GM12878 (cell line): ENCODE data around the gene NRXN3. TPM values are rescaled to one million over a fixed set of nuclear protein-coding genes. Genes with fewer than 3 reads are reported as not detected.

Experiments used
- ATAC-seq: fragments of 200-7000 bp; cut with Tn5 transposase; 3 replicates; pipeline ENCODE4 v1.9.1; 2020; ENCODE audit warnings: mild to moderate bottlenecking, moderate library complexity
- BruUV-seq: library from RNA; stranded (reverse); fragments of 400-500 nt; replicated peaks from 2 replicates; lab custom pipeline; 2021; lab: Mats Ljungman, UMichigan
- CTCF ChIA-PET: fragments of 300-600 bp; sonication (Branson Sonifier 250); formaldehyde crosslinking; extraction: SDS; loops from one replicate; lab custom pipeline; 2021; ENCODE audit warnings: inconsistent platforms; lab: Yijun Ruan, JAX
- POLR2A ChIA-PET: fragments of 350-600 bp; formaldehyde crosslinking; extraction: SDS; loops from one replicate; lab custom pipeline; 2021; ENCODE audit warnings: inconsistent platforms; lab: Charles Lee
- RAD21 ChIA-PET: fragments of 300-600 bp; sonication (Branson Sonifier 250); formaldehyde crosslinking; loops from one replicate; lab custom pipeline; 2023; ENCODE audit warnings: antibody characterized with exemption; ENCODE audit not compliant: unreplicated experiment; lab: Charles Lee
- SMC1A ChIA-PET: fragments of 300-600 bp; sonication (Branson Sonifier 250); formaldehyde crosslinking; loops from one replicate; lab custom pipeline; 2023; ENCODE audit not compliant: unreplicated experiment, uncharacterized antibody; lab: Charles Lee
- DNase-seq: peaks from one replicate; pipeline ENCODE4 v3.0.0-alpha.2; 2011; ENCODE audit warnings: low read depth, low spot score
- FAIRE-seq: peaks from 3 replicates; lab custom pipeline; 2011; peaks lifted over from hg19 to GRCh38; lab: Jason Lieb, UNC
- H2AFZ ChIP-seq: 2 replicates; pipeline ENCODE4 v1.6.0; 2011; ENCODE audit warnings: low read depth, low read length, control low read depth; ENCODE audit not compliant: control insufficient read depth
- H3K27ac ChIP-seq: 2 replicates; pipeline ENCODE4 v1.5.1; 2011; ENCODE audit warnings: control low read depth; ENCODE audit not compliant: control insufficient read depth, insufficient read depth
- H3K27me3 ChIP-seq, 2 experiments: replicated peaks in 1 of 2; 2 replicates each; pipeline versions ENCODE4 v1.6.0 to v1.6.1; 2011; ENCODE audit warnings: low read length in 1 of 2; ENCODE audit not compliant: control insufficient read depth in 2 of 2, insufficient read depth in 2 of 2
- H3K36me3 ChIP-seq, 2 experiments: 2 replicates each; pipeline ENCODE4 v1.5.1; 2011; ENCODE audit warnings: low read length in 1 of 2; ENCODE audit not compliant: control insufficient read depth in 2 of 2, insufficient read depth in 2 of 2
- H3K4me1 ChIP-seq: 2 replicates; pipeline ENCODE4 v1.6.1; 2011; ENCODE audit warnings: mild to moderate bottlenecking, low read length, moderate library complexity, mixed read lengths; ENCODE audit not compliant: control insufficient read depth, insufficient read depth
- H3K4me2 ChIP-seq: 2 replicates; pipeline ENCODE4 v1.6.0; 2011; ENCODE audit warnings: control low read depth; ENCODE audit not compliant: control insufficient read depth, insufficient read depth
- H3K4me3 ChIP-seq: fragments of 200-600 bp; sonication (generic); 2 replicates; pipeline ENCODE4 v1.5.1; 2016
- H3K79me2 ChIP-seq: 2 replicates; pipeline ENCODE4 v1.6.0; 2011; ENCODE audit warnings: low read length; ENCODE audit not compliant: control insufficient read depth, insufficient read depth
- H3K9ac ChIP-seq: 2 replicates; pipeline ENCODE4 v1.8.0; 2011; ENCODE audit warnings: low read length, control low read depth, mixed read lengths; ENCODE audit not compliant: control insufficient read depth, insufficient read depth
- H3K9me3 ChIP-seq: replicated peaks from 3 replicates; pipeline ENCODE4 v1.5.1; 2011; ENCODE audit warnings: mild to moderate bottlenecking, low read length; ENCODE audit not compliant: control insufficient read depth, insufficient read depth
- H4K20me1 ChIP-seq: 2 replicates; pipeline ENCODE4 v1.6.0; 2011; ENCODE audit not compliant: control insufficient read depth, insufficient read depth
- BMI1 ChIP-seq: fragments of 450-650 bp; IDR thresholded peaks from 2 replicates; pipeline ENCODE4 v1.6.1; 2016; ENCODE audit warnings: mild to moderate bottlenecking, moderate library complexity, borderline replicate concordance
- CEBPB ChIP-seq, 2 experiments: fragments of 150-350 bp in 1 of 2; IDR thresholded peaks; 2 replicates each; pipeline ENCODE4 v1.6.1; 2012 to 2014; ENCODE audit warnings: low read depth in 2 of 2, low read length in 2 of 2, borderline replicate concordance in 1 of 2, inconsistent platforms in 1 of 2
- CREB1 ChIP-seq: IDR thresholded peaks from 2 replicates; pipeline ENCODE4 v1.6.1; 2012; ENCODE audit warnings: low read depth, mild to moderate bottlenecking, inconsistent platforms
- EGR1 ChIP-seq, 2 experiments: IDR thresholded peaks; 1 replicate in 1 of 2; 2 replicates in 1 of 2; pipeline ENCODE4 v1.6.1; 2011 to 2012; ENCODE audit warnings: low read depth in 2 of 2, low read length in 2 of 2, borderline replicate concordance in 1 of 2, mild to moderate bottlenecking in 1 of 2, moderate library complexity in 1 of 2
- EZH2 ChIP-seq: IDR thresholded peaks from 2 replicates; pipeline ENCODE4 v1.6.1; 2012; ENCODE audit warnings: low read depth, mild to moderate bottlenecking, control low read depth, inconsistent platforms, low read length, borderline replicate concordance; ENCODE audit not compliant: control insufficient read depth
- GABPA ChIP-seq: IDR thresholded peaks from 2 replicates; pipeline ENCODE4 v1.6.1; 2014; ENCODE audit warnings: antibody characterized with exemption, low read depth, mild to moderate bottlenecking, inconsistent platforms
- HDAC6 ChIP-seq: fragments of 200-600 bp; sonication (generic); IDR thresholded peaks from one replicate; pipeline ENCODE4 v1.8.0; 2017; ENCODE audit warnings: antibody characterized with exemption; ENCODE audit not compliant: unreplicated experiment
- LARP7 ChIP-seq: fragments of 450-650 bp; IDR thresholded peaks from 2 replicates; pipeline ENCODE4 v1.6.1; 2017; ENCODE audit warnings: mild to moderate bottlenecking
- MYB ChIP-seq: fragments of 150-350 bp; IDR thresholded peaks from 2 replicates; pipeline ENCODE4 v1.6.1; 2014; ENCODE audit warnings: mild to moderate bottlenecking, low read depth, low read length, borderline replicate concordance
- NFYB ChIP-seq: IDR thresholded peaks from 2 replicates; pipeline ENCODE4 v1.6.1; 2011; ENCODE audit warnings: low read depth, mild to moderate bottlenecking, low read length, improper control_type of control experiment, moderate library complexity; ENCODE audit not compliant: insufficient read depth
- PAX5 ChIP-seq: IDR thresholded peaks from 2 replicates; pipeline ENCODE4 v1.6.1; 2011; ENCODE audit warnings: low read depth, low read length, borderline replicate concordance
- POLR2A ChIP-seq: IDR thresholded peaks from 2 replicates; pipeline ENCODE4 v1.6.1; 2011; ENCODE audit warnings: low read depth, mild to moderate bottlenecking, low read length
- TBL1XR1 ChIP-seq: IDR thresholded peaks from 2 replicates; pipeline ENCODE4 v1.6.1; 2012; ENCODE audit warnings: low read depth, low read length, improper control_type of control experiment
- USF1 ChIP-seq: IDR thresholded peaks from 2 replicates; pipeline ENCODE4 v1.6.1; 2011; ENCODE audit warnings: borderline replicate concordance, low read depth, mild to moderate bottlenecking, moderate library complexity, mixed read lengths, low read length; ENCODE audit not compliant: insufficient read depth; ENCODE audit errors: extremely low read length
- ZBTB40 ChIP-seq: fragments of 450-650 bp; IDR thresholded peaks from 2 replicates; pipeline ENCODE4 v1.6.1; 2016; ENCODE audit warnings: mild to moderate bottlenecking, moderate library complexity, borderline replicate concordance
- WGBS: methylation state at CpG from one replicate; pipeline ENCODE4 v1.1.6; 2016; ENCODE audit warnings: low lambda C conversion rate; ENCODE audit not compliant: insufficient replicate concordance, insufficient coverage; ENCODE audit errors: missing lambda C conversion rate; 5-methylcytosine and 5-hydroxymethylcytosine counted together
- in situ Hi-C: fragments of 300-500 bp; cut with MboI; formaldehyde crosslinking; loops from 9 replicates; pipeline ENCODE4 v1.14.3; 2018; ENCODE audit warnings: mixed read lengths
- intact Hi-C: fragments of 100-400 bp; cut with micrococcal nuclease; formaldehyde crosslinking; loops from one replicate; pipeline ENCODE4 v1.14.2; 2022; ENCODE audit not compliant: unreplicated experiment
- polyA plus RNA-seq, 11 experiments: library from polyadenylated mRNA; depleted of rRNA in 4 of 11; unstranded in 6 of 11; stranded (reverse) in 5 of 11; fragments of >200 nt; fragmentation: Nextera tagmentation in 4 of 11; fragmentation: Illumina TruSeq in 1 of 11; extraction: Ambion mirVana in 4 of 11; extraction: Trizol in 1 of 11; gene quantifications; 1 replicate in 1 of 11; 2 replicates in 10 of 11; pipeline versions ENCODE4 v1.2.1 to v1.2.3, GENCODE V29; 2011 to 2016; ENCODE audit warnings: inconsistent platforms in 2 of 11, missing spikeins in 2 of 11, low read depth in 1 of 11
- total RNA-seq, 4 experiments: library from RNA; depleted of rRNA in 3 of 4; stranded (reverse); fragments of >200 nt in 3 of 4; fragmentation: Illumina TruSeq in 1 of 4; extraction: Trizol in 1 of 4; gene quantifications; 2 replicates each; pipeline versions ENCODE4 v1.2.1 to v1.2.3, GENCODE V29; 2013 to 2021

NRXN3 gene
- total and polyA plus RNA-seq, 10 of the 15 experiments (the other 5 are each of a cell fraction or from before 2014, with no cell fraction given): 0.52 to 3.3 (median 1.4) TPM

GRCh38 chr14:79896009-79896408 is 1725.8 kb downstream of the NRXN3 start (continued):
- no peak for TF ChIP-seq ZBTB40
- TF ChIP-seq USF1: no peak
- no peak for TF ChIP-seq EZH2

GRCh38 chr14:79899610-79900009 is 1729.4 kb downstream of the NRXN3 start:
- H3K9me3 ChIP-seq: no peaks in the 10 kb centered on the region
- H3K4me3 ChIP-seq: no peak overlapping the region
- BruUV-seq: no TSS peak
- in situ Hi-C loops: no loop called here
- SMC1A ChIA-PET: no interaction called here
- no peak for DNase-seq
- ATAC-seq: no peak
- H3K9ac ChIP-seq: no peak overlapping the region
- no peak overlapping the region for H3K27ac ChIP-seq
- no peaks in the 10 kb centered on the region for H3K36me3 ChIP-seq
- H3K27me3 ChIP-seq: no peaks in the 10 kb centered on the region
- CTCF ChIA-PET: interaction anchor here (1.2 kb wide), 1 partner anchor 12 kb away, joined by 3 read pairs; no protein-coding TSS in a partner anchor
- no peak for FAIRE-seq
- H2AFZ ChIP-seq: no peak overlapping the region
- POLR2A ChIA-PET: no interaction called here
- TF ChIP-seq NFYB (no peak), HDAC6 (no peak), CEBPB (IDR thresholded peaks at IDR 0.05; ENCODE audit: borderline replicate concordance in 1 of 2, low read depth in 2 of 2, low read length in 2 of 2) (no peak), TBL1XR1 (no peak), CREB1 (no peak), POLR2A (no peak), MYB (no peak), EGR1 (IDR thresholded peaks at IDR 0.05; ENCODE audit: borderline replicate concordance in 1 of 2, low read depth in 2 of 2, low read length in 2 of 2) (no peak), GABPA (no peak), LARP7 (no peak), BMI1 (no peak), PAX5 (no peak)
- TF ChIP-seq, all 136 proteins: peak for 0
- intact Hi-C loops: no loop called here
- Histone ChIP-seq H3K79me2 (no peaks in the 10 kb centered on the region), H3K4me2 (no peak overlapping the region), H4K20me1 (no peaks in the 10 kb centered on the region), H3K4me1 (no peaks in the 10 kb centered on the region)
- RAD21 ChIA-PET: no interaction called here
- 23% methylated on average over 3 of the region's 3 CpGs for WGBS
